Prostate gland (tissue), 2 donors: ENCODE measurements around the gene TLE1.

ENCODE experiments used
- CTCF ChIP-seq, 4 experiments: fragments of 200-600 bp in 2 of 4; fragments of 450-650 bp in 2 of 4; sonication (generic) in 2 of 4; IDR thresholded peaks; 1 replicate in 3 of 4; 2 replicates in 1 of 4; pipeline ENCODE4 v1.5.1; 2016 to 2019; ENCODE audit warnings: antibody characterized with exemption in 4 of 4, mild to moderate bottlenecking in 2 of 4, moderate library complexity in 2 of 4
- POLR2A ChIP-seq: fragments of 450-650 bp; IDR thresholded peaks from one replicate; pipeline ENCODE4 v1.6.1; 2016; ENCODE audit warnings: antibody characterized with exemption, mild to moderate bottlenecking
- POLR2AphosphoS5 ChIP-seq: sonication (generic); formaldehyde crosslinking; IDR thresholded peaks from one replicate; pipeline ENCODE4 v1.6.1; 2017; ENCODE audit warnings: antibody characterized with exemption

- TF ChIP-seq CTCF (IDR thresholded peaks at IDR 0.05) (no peak), POLR2A (no peak), POLR2AphosphoS5 (no peak)
Observed at GRCh38 chr9:81557452-81558090, 131.8 kb downstream of the TLE1 start.
